ENCODE results near the gene TTLL13. TPM values are rescaled to one million over a fixed set of nuclear protein-coding genes. Genes with fewer than 3 reads are reported as not detected.

The TTLL13 gene
- total RNA-seq, 1 experiment from 2014 or later = not detected

GRCh38 chr15:90208356-90208755 is 41.0 kb upstream of the TTLL13 start:
- peaks cover 58% of the 10 kb centered on the region for H3K4me1 ChIP-seq (ENCODE audit: insufficient read depth, low read length)
- H3K79me2 ChIP-seq (ENCODE audit: low read length) = peaks cover 92% of the 10 kb centered on the region
- H4K20me1 ChIP-seq (ENCODE audit: low read length) = peaks cover 29% of the 10 kb centered on the region
- peaks cover 47% of the 10 kb centered on the region for H3K36me3 ChIP-seq (ENCODE audit: low read depth, low read length)
- ATAC-seq = no peak
- no peak overlapping the region for H2AFZ ChIP-seq (ENCODE audit: low read length)
- intact Hi-C loops (cut with micrococcal nuclease) = no loop called here
- H3K9ac ChIP-seq (ENCODE audit: low read length) = no peak overlapping the region
- no peaks in the 10 kb centered on the region for H3K9me3 ChIP-seq (ENCODE audit: low read length)
- no peaks in the 10 kb centered on the region for H3K27me3 ChIP-seq (ENCODE audit: low read length)
- H3F3A ChIP-seq (ENCODE audit: low read length, unreplicated experiment) = peaks cover 4% of the 10 kb centered on the region
- no peak for DNase-seq
- TF ChIP-seq EZH2phosphoT487 (IDR thresholded peaks at IDR 0.05; ENCODE audit: borderline replicate concordance, low read length) = no peak
- no peak for TF ChIP-seq CTCF (conservative IDR thresholded peaks at IDR 0.05; ENCODE audit: low read depth, low read length)
- TF ChIP-seq EZH2 (IDR thresholded peaks at IDR 0.05; ENCODE audit: low read length, unreplicated experiment) = no peak
- peak overlapping the region; percentile 30; the same call in 1 of the 2 replicates for H3K27ac ChIP-seq (ENCODE audit: low read length)
- POLR2A ChIA-PET (ENCODE audit: unreplicated experiment) = no interaction called here
- H3K9me2 ChIP-seq (replicated peaks; ENCODE audit: low read length) = no peaks in the 10 kb centered on the region
- H3K4me3 ChIP-seq (ENCODE audit: low read length) = no peak overlapping the region
- CTCF ChIA-PET = no interaction called here
- no peak overlapping the region for H3K4me2 ChIP-seq (ENCODE audit: low read length)
- BruUV-seq (replicated peaks) = no TSS peak

GRCh38 chr15:90209591-90209990 is 39.8 kb upstream of the TTLL13 start:
- peak; percentile 38 for DNase-seq
- no peak for ATAC-seq
- CTCF ChIA-PET = no interaction called here
- Histone ChIP-seq H3K36me3 (ENCODE audit: low read depth, low read length) (peaks cover 49% of the 10 kb centered on the region), H3F3A (ENCODE audit: low read length, unreplicated experiment) (peaks cover 4% of the 10 kb centered on the region), H3K27me3 (ENCODE audit: low read length) (no peaks in the 10 kb centered on the region), H3K9ac (ENCODE audit: low read length) (no peak overlapping the region; the same call in 1 of the 2 replicates), H3K27ac (ENCODE audit: low read length) (peak overlapping the region; percentile 98), H3K4me3 (ENCODE audit: low read length) (no peak overlapping the region), H3K4me1 (ENCODE audit: insufficient read depth, low read length) (peaks cover 51% of the 10 kb centered on the region), H3K9me2 (replicated peaks; ENCODE audit: low read length) (no peaks in the 10 kb centered on the region), H3K4me2 (ENCODE audit: low read length) (no peak overlapping the region), H4K20me1 (ENCODE audit: low read length) (peaks cover 17% of the 10 kb centered on the region; the same call in 1 of the 2 replicates), H2AFZ (ENCODE audit: low read length) (no peak overlapping the region), H3K9me3 (ENCODE audit: low read length) (no peaks in the 10 kb centered on the region), H3K79me2 (ENCODE audit: low read length) (peaks cover 92% of the 10 kb centered on the region)
- BruUV-seq (replicated peaks) = no TSS peak
- POLR2A ChIA-PET (ENCODE audit: unreplicated experiment) = no interaction called here
- TF ChIP-seq CTCF (conservative IDR thresholded peaks at IDR 0.05; ENCODE audit: low read depth, low read length) (no peak), EZH2phosphoT487 (IDR thresholded peaks at IDR 0.05; ENCODE audit: borderline replicate concordance, low read length) (no peak), EZH2 (IDR thresholded peaks at IDR 0.05; ENCODE audit: low read length, unreplicated experiment) (no peak)
- intact Hi-C loops (cut with micrococcal nuclease) = no loop called here

GRCh38 chr15:90210593-90210992 is 38.8 kb upstream of the TTLL13 start:
- CTCF ChIA-PET = no interaction called here
- Histone ChIP-seq H3K27me3 (ENCODE audit: low read length) (no peaks in the 10 kb centered on the region), H3K9ac (ENCODE audit: low read length) (peak overlapping the region; percentile 96), H4K20me1 (ENCODE audit: low read length) (peaks cover 11% of the 10 kb centered on the region; the same call in 1 of the 2 replicates), H2AFZ (ENCODE audit: low read length) (no peak overlapping the region), H3K4me1 (ENCODE audit: insufficient read depth, low read length) (peaks cover 51% of the 10 kb centered on the region), H3K27ac (ENCODE audit: low read length) (peak overlapping the region; percentile 98), H3K79me2 (ENCODE audit: low read length) (peaks cover 92% of the 10 kb centered on the region), H3K9me2 (replicated peaks; ENCODE audit: low read length) (no peaks in the 10 kb centered on the region), H3F3A (ENCODE audit: low read length, unreplicated experiment) (peaks cover 7% of the 10 kb centered on the region), H3K4me3 (ENCODE audit: low read length) (no peak overlapping the region), H3K4me2 (ENCODE audit: low read length) (peak overlapping the region; percentile 62; the same call in 1 of the 2 replicates), H3K36me3 (ENCODE audit: low read depth, low read length) (peaks cover 51% of the 10 kb centered on the region), H3K9me3 (ENCODE audit: low read length) (no peaks in the 10 kb centered on the region)
- intact Hi-C loops (cut with micrococcal nuclease) = no loop called here
- no peak for TF ChIP-seq EZH2phosphoT487 (IDR thresholded peaks at IDR 0.05; ENCODE audit: borderline replicate concordance, low read length)
- no peak for TF ChIP-seq EZH2 (IDR thresholded peaks at IDR 0.05; ENCODE audit: low read length, unreplicated experiment)
- POLR2A ChIA-PET (ENCODE audit: unreplicated experiment) = interaction anchor here (0.6 to 1.1 kb wide), 2 partner anchors 23 to 67 kb away, joined by 5 to 19 read pairs; partner anchors contain the start of genes CIB1 and GDPGP1
- BruUV-seq (replicated peaks) = no TSS peak
- DNase-seq (no peak), ATAC-seq (no peak)
